ENCODE data around the gene PGM2L1.
"Not testable (repeated sequence)": the region's sequence is repeated elsewhere in the genome, so short reads cannot be mapped to it uniquely, and the experiment has no call there.

Gene PGM2L1

GRCh38 chr11:74373382-74373781, 24.9 kb downstream of the PGM2L1 start:
- H3K27me3 ChIP-seq (ENCODE audit: control insufficient read depth, insufficient read depth, low read length, poor library complexity, severe bottlenecking), result no peaks in the 10 kb centered on the region
- no peak overlapping the region for H3K27ac ChIP-seq (ENCODE audit: insufficient read depth, low read depth, low read length, poor library complexity, severe bottlenecking)
- H3K36me3 ChIP-seq (ENCODE audit: control insufficient read depth, insufficient read depth, low read length), result no peaks in the 10 kb centered on the region

DNA sequence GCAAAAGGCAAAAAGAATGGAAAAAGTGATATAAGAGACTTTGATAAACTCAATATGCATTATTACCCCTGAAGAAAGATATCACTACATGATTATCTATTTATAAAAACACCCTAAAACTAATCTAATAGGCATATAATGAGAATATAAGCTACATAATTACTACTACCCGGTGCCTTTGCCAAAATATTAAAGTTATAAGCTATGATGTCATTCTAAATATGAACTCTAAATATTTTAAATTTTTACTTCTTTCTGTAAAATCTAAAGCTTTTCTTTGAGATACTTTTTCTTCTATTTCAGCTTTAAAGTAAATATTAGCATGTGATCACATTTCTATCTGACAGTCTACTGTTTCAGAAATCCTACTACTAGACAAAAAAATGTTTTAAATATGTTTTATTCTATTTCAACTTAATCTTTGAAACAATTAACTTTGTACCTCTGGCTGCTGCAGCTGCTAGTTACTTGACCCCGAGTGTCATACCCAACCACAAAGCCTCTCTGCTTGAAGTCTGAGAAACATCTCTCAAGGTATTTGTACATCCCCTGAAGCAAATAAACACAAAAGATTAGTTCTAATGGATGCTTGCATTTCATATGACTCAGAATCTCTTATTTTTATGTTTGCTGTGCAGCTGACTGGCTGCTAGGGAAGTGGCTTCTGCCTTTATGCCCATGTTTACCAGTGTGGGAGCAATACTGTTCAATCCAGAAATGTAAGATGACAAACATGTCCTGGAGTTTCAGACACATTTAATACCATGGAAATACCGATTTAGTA, 26.8 kb downstream of the PGM2L1 start:
- Histone ChIP-seq H3K4me3 (ENCODE audit: insufficient read depth, low read depth, low read length) (no peak overlapping the region), H3K36me3 (ENCODE audit: control insufficient read depth, insufficient read depth, low read length) (no peaks in the 10 kb centered on the region), H3K27me3 (ENCODE audit: control insufficient read depth, insufficient read depth, low read length, poor library complexity, severe bottlenecking) (no peaks in the 10 kb centered on the region), H3K27ac (ENCODE audit: insufficient read depth, low read depth, low read length, poor library complexity, severe bottlenecking) (no peak overlapping the region), H3K9me3 (ENCODE audit: control insufficient read depth, low read length) (no peaks in the 10 kb centered on the region), H3K4me1 (ENCODE audit: control insufficient read depth, insufficient read depth, low read length) (peaks cover 3% of the 10 kb centered on the region)
- 82 to 92% methylated on average over 2 of the region's 3 CpGs for WGBS, 2 experiments

More at GRCh38 chr11:74373382-74373781, 24.9 kb downstream of the PGM2L1 start:
- H3K4me3 ChIP-seq (ENCODE audit: insufficient read depth, low read depth, low read length), result no peak overlapping the region
- H3K4me1 ChIP-seq (ENCODE audit: control insufficient read depth, insufficient read depth, low read length), result peaks cover 3% of the 10 kb centered on the region
- H3K9me3 ChIP-seq (ENCODE audit: control insufficient read depth, low read length), result no peaks in the 10 kb centered on the region

DNA sequence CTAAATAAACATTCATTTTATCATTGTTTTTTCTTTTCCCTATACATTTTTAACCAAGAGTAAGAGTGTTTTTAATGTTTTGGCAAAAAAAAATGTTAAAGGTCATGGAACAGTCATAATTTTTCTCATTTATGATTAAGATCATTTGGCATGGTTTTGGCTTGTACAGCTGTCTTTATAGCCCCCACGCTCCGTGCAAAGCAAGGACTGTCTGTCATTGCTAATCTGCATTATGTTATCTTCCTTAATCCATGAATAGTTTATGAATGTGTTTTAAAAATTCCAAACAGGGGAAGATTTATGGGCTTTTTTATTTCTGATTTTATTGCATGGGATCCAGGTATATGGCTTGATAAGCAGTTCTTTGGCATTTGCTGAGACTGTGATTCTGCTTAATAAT, 28.1 kb downstream of the PGM2L1 start:
- H3K9me3 ChIP-seq (ENCODE audit: control insufficient read depth, low read length), result no peaks in the 10 kb centered on the region
- H3K27ac ChIP-seq (ENCODE audit: insufficient read depth, low read depth, low read length, poor library complexity, severe bottlenecking), result no peak overlapping the region
- H3K4me3 ChIP-seq (ENCODE audit: insufficient read depth, low read depth, low read length), result no peak overlapping the region

DNA sequence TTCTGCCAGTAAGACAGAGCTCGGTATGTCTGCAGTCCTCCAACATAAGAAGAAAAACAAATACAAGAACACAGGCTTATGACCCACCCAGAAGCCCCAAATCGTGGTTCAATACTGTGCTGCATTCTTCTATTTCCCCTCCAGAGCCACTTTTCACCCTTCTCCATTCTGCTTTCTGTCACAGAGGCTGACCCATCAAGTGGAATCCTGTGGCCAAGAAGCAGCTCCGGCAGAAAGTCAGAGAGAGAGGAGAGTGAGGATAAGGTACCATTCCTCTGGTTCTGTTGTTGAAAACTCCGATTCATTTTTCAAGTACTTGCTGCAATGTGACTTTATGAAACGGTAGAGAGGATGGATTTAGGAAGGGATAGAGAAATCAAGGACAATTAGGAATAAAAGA, 30.4 kb downstream of the PGM2L1 start:
- Histone ChIP-seq H3K27me3 (ENCODE audit: control insufficient read depth, insufficient read depth, low read length, poor library complexity, severe bottlenecking) (no peaks in the 10 kb centered on the region), H3K36me3 (ENCODE audit: control insufficient read depth, insufficient read depth, low read length) (no peaks in the 10 kb centered on the region), H3K4me1 (ENCODE audit: control insufficient read depth, insufficient read depth, low read length) (peaks cover 3% of the 10 kb centered on the region)

More for the DNA sequence above, 28.1 kb downstream of the PGM2L1 start:
- peaks cover 3% of the 10 kb centered on the region for H3K4me1 ChIP-seq (ENCODE audit: control insufficient read depth, insufficient read depth, low read length)
- no peaks in the 10 kb centered on the region for H3K27me3 ChIP-seq (ENCODE audit: control insufficient read depth, insufficient read depth, low read length, poor library complexity, severe bottlenecking)
- 94% methylated on average over 2 of the region's 2 CpGs; no CpG with 5 or more reads in 1 of the 2 experiments for WGBS, 2 experiments
- no peaks in the 10 kb centered on the region for H3K36me3 ChIP-seq (ENCODE audit: control insufficient read depth, insufficient read depth, low read length)

GRCh38 chr11:74366576-74366975, 31.7 kb downstream of the PGM2L1 start:
- H3K27ac ChIP-seq (ENCODE audit: insufficient read depth, low read depth, low read length, poor library complexity, severe bottlenecking), result no peak overlapping the region
- no peak overlapping the region for H3K4me3 ChIP-seq (ENCODE audit: insufficient read depth, low read depth, low read length)

More for the DNA sequence above, 30.4 kb downstream of the PGM2L1 start:
- no peaks in the 10 kb centered on the region for H3K9me3 ChIP-seq (ENCODE audit: control insufficient read depth, low read length)
- H3K4me3 ChIP-seq (ENCODE audit: insufficient read depth, low read depth, low read length), result no peak overlapping the region
- WGBS, 2 experiments, result 88 to 92% methylated on average over 5 of the region's 5 CpGs
- H3K27ac ChIP-seq (ENCODE audit: insufficient read depth, low read depth, low read length, poor library complexity, severe bottlenecking), result no peak overlapping the region

GRCh38 chr11:74365805-74366204, 32.4 kb downstream of the PGM2L1 start:
- H3K4me3 ChIP-seq (ENCODE audit: insufficient read depth, low read depth, low read length); H3K4me1 ChIP-seq (ENCODE audit: control insufficient read depth, insufficient read depth, low read length); H3K27me3 ChIP-seq (ENCODE audit: control insufficient read depth, insufficient read depth, low read length, poor library complexity, severe bottlenecking); H3K9me3 ChIP-seq (ENCODE audit: control insufficient read depth, low read length); H3K27ac ChIP-seq (ENCODE audit: insufficient read depth, low read depth, low read length, poor library complexity, severe bottlenecking); H3K36me3 ChIP-seq (ENCODE audit: control insufficient read depth, insufficient read depth, low read length): not testable (repeated sequence)
- WGBS, 2 experiments, result 89 to 100% methylated on average over 1 of the region's 3 CpGs

More at GRCh38 chr11:74366576-74366975, 31.7 kb downstream of the PGM2L1 start:
- no peaks in the 10 kb centered on the region for H3K36me3 ChIP-seq (ENCODE audit: control insufficient read depth, insufficient read depth, low read length)
- no peaks in the 10 kb centered on the region for H3K27me3 ChIP-seq (ENCODE audit: control insufficient read depth, insufficient read depth, low read length, poor library complexity, severe bottlenecking)
- H3K9me3 ChIP-seq (ENCODE audit: control insufficient read depth, low read length), result no peaks in the 10 kb centered on the region
- H3K4me1 ChIP-seq (ENCODE audit: control insufficient read depth, insufficient read depth, low read length), result no peaks in the 10 kb centered on the region
- 87% methylated on average over 2 of the region's 2 CpGs for WGBS, 2 experiments

DNA sequence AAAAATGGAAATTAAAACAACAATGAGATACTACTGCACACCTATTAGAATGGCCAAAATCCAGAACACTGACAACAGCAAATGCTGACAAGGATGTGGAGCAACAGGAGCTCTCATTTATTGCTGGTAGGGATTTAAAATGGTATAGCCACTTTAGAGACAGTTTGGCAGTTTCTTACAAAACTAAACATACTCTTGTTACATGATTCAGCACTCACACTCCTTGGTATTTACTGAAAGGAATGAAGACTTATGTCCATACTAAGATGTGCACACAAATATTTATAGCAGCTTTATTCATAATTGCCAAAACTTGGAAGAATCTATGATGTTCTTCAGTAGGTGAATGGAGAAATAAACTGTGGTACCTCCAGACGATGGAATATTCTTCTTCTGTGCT, 40.8 kb downstream of the PGM2L1 start:
- Histone ChIP-seq H3K9me3 (ENCODE audit: control insufficient read depth, low read length) (no peaks in the 10 kb centered on the region), H3K4me1 (ENCODE audit: control insufficient read depth, insufficient read depth, low read length) (no peaks in the 10 kb centered on the region), H3K36me3 (ENCODE audit: control insufficient read depth, insufficient read depth, low read length) (peaks cover 13% of the 10 kb centered on the region), H3K27ac (ENCODE audit: insufficient read depth, low read depth, low read length, poor library complexity, severe bottlenecking) (no peak overlapping the region), H3K27me3 (ENCODE audit: control insufficient read depth, insufficient read depth, low read length, poor library complexity, severe bottlenecking) (no peaks in the 10 kb centered on the region), H3K4me3 (ENCODE audit: insufficient read depth, low read depth, low read length) (no peak overlapping the region)
- WGBS, 2 experiments, result 96 to 100% methylated on average over 1 of the region's 1 CpG

GRCh38 chr11:74355626-74356025, 42.6 kb downstream of the PGM2L1 start:
- no peak overlapping the region for H3K4me3 ChIP-seq (ENCODE audit: insufficient read depth, low read depth, low read length)
- H3K27me3 ChIP-seq (ENCODE audit: control insufficient read depth, insufficient read depth, low read length, poor library complexity, severe bottlenecking), result no peaks in the 10 kb centered on the region
- WGBS, 2 experiments, result 92 to 95% methylated on average over 2 of the region's 2 CpGs
- no peaks in the 10 kb centered on the region for H3K4me1 ChIP-seq (ENCODE audit: control insufficient read depth, insufficient read depth, low read length)
- peaks cover 11% of the 10 kb centered on the region for H3K36me3 ChIP-seq (ENCODE audit: control insufficient read depth, insufficient read depth, low read length)
- no peak overlapping the region for H3K27ac ChIP-seq (ENCODE audit: insufficient read depth, low read depth, low read length, poor library complexity, severe bottlenecking)
- H3K9me3 ChIP-seq (ENCODE audit: control insufficient read depth, low read length), result no peaks in the 10 kb centered on the region

DNA sequence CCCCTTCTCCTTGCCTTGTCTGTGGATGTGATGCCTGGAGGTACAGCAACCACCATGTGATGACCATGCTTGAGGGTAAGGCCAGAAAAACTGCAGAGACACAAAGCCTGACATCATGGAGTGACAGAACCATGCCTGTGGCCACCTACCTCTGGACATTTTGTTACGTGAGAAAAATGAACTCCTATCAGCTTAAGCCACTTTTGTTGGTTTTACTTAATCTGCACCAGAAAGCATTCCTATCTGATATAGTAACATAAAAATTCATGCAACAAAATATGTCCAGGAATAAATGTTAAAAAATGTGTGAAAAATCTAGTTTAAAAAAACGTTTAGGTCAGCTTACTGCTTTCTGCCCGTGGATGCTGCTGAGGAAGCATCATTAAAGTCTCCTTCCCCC, 44.2 kb downstream of the PGM2L1 start:
- H3K36me3 ChIP-seq (ENCODE audit: control insufficient read depth, insufficient read depth, low read length), result no peaks in the 10 kb centered on the region
- no peaks in the 10 kb centered on the region for H3K4me1 ChIP-seq (ENCODE audit: control insufficient read depth, insufficient read depth, low read length)
- no peaks in the 10 kb centered on the region for H3K9me3 ChIP-seq (ENCODE audit: control insufficient read depth, low read length)
- 76 to 77% methylated on average over 3 of the region's 3 CpGs for WGBS, 2 experiments
- H3K27ac ChIP-seq (ENCODE audit: insufficient read depth, low read depth, low read length, poor library complexity, severe bottlenecking), result no peak overlapping the region
- H3K27me3 ChIP-seq (ENCODE audit: control insufficient read depth, insufficient read depth, low read length, poor library complexity, severe bottlenecking), result no peaks in the 10 kb centered on the region
- H3K4me3 ChIP-seq (ENCODE audit: insufficient read depth, low read depth, low read length), result no peak overlapping the region

DNA sequence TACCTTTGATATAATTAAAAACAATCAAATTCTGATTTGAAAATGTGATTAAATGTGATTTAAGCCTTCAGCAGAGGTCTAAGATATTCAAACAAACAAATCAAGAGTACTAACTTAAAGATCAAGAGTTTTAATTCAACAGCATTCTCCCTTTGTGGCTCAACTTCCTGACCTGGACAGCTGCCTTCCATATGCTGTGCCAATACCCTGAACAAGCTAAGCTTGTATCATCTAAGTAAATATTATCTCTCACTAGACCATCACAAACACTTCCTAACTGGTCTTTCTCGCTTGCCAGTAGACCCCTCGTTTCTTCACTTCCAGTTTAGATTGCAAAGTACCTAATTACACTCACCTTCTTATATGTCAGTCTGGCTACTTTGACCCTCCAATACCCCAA, 50.9 kb downstream of the PGM2L1 start:
- Histone ChIP-seq H3K4me3 (ENCODE audit: insufficient read depth, low read depth, low read length) (no peak overlapping the region), H3K27me3 (ENCODE audit: control insufficient read depth, insufficient read depth, low read length, poor library complexity, severe bottlenecking) (no peaks in the 10 kb centered on the region), H3K27ac (ENCODE audit: insufficient read depth, low read depth, low read length, poor library complexity, severe bottlenecking) (no peak overlapping the region), H3K36me3 (ENCODE audit: control insufficient read depth, insufficient read depth, low read length) (no peaks in the 10 kb centered on the region), H3K4me1 (ENCODE audit: control insufficient read depth, insufficient read depth, low read length) (no peaks in the 10 kb centered on the region), H3K9me3 (ENCODE audit: control insufficient read depth, low read length) (no peaks in the 10 kb centered on the region)
- WGBS, 2 experiments, result 95 to 98% methylated on average over 2 of the region's 2 CpGs

Data from ectodermal cell (in vitro differentiated cells).